ENCODE measurements around the gene PNPLA2. TPM values are rescaled to one million over a fixed set of nuclear protein-coding genes. Genes with fewer than 3 reads are reported as not detected.

PNPLA2 gene
- polyA plus RNA-seq, 3 donors, result 26.8 to 321 (median 35.0) TPM

GRCh38 chr11:829847-830294 lies 11.2 kb downstream of the PNPLA2 start:
- intact Hi-C loops (cut with micrococcal nuclease), result no loop called here
- Mint-ChIP-seq H3K4me3 (peak overlapping the region; percentile 78 to 92), H3K4me1 (peaks cover 70% of the 10 kb centered on the region), H3K36me3 (peaks cover 12 to 17% of the 10 kb centered on the region in 2 donors), H3K9me3 (peaks cover 0 to 18% (median 1%) of the 10 kb centered on the region in 7 donors), H3K27ac (no peak overlapping the region), H3K27me3 (ENCODE audit: low read depth in 3 of 3) (peaks cover 47 to 74% (median 52%) of the 10 kb centered on the region in 3 donors)
- H3K27ac ChIP-seq (ENCODE audit: low read depth in 1 of 2, low read length in 2 of 2), result no peak overlapping the region
- no peaks in the 10 kb centered on the region for H3K9me3 ChIP-seq (replicated peaks in 1 of 2; ENCODE audit: control insufficient read depth in 1 of 2, insufficient read depth in 1 of 2, low read length in 2 of 2)
- peaks cover 82 to 94% of the 10 kb centered on the region in 2 donors for H3K4me1 ChIP-seq (ENCODE audit: control insufficient read depth in 1 of 2, insufficient read depth in 2 of 2, low read length in 2 of 2)
- WGBS (ENCODE audit: insufficient coverage), result under 1% methylated on average over 39 of the region's 39 CpGs
- peaks cover 18% of the 10 kb centered on the region for H3K79me2 ChIP-seq (ENCODE audit: insufficient read depth, low read length)
- peak overlapping the region; percentile 29 to 77 (median 43) for H3K4me3 ChIP-seq (replicated peaks in 1 of 3; ENCODE audit: low read depth in 2 of 3, low read length in 3 of 3)
- H4K20me1 ChIP-seq (ENCODE audit: insufficient read depth, low read length), result peaks cover 50% of the 10 kb centered on the region
- H3K4me2 ChIP-seq (replicated peaks; ENCODE audit: extremely low read depth, low read length, poor library complexity, severe bottlenecking), result peak overlapping the region; percentile 89
- TF ChIP-seq CTCF (IDR thresholded peaks at IDR 0.05), result no peak
- H2AFZ ChIP-seq (ENCODE audit: insufficient read depth, low read depth, low read length, poor library complexity, severe bottlenecking), result peak overlapping the region; percentile 54
- peak overlapping the region; percentile 31 for H3K9ac ChIP-seq (ENCODE audit: insufficient read depth, low read length, poor library complexity, severe bottlenecking)
- DNase-seq, result no peak
- peaks cover 10 to 61% of the 10 kb centered on the region in 2 donors for H3K27me3 ChIP-seq (ENCODE audit: control insufficient read depth in 2 of 2, insufficient read depth in 2 of 2, low read length in 2 of 2)
- H3K36me3 ChIP-seq (replicated peaks in 1 of 2; ENCODE audit: control insufficient read depth in 1 of 2, insufficient read depth in 2 of 2, low read length in 2 of 2), result peaks cover 6 to 10% of the 10 kb centered on the region in 2 donors

DNA sequence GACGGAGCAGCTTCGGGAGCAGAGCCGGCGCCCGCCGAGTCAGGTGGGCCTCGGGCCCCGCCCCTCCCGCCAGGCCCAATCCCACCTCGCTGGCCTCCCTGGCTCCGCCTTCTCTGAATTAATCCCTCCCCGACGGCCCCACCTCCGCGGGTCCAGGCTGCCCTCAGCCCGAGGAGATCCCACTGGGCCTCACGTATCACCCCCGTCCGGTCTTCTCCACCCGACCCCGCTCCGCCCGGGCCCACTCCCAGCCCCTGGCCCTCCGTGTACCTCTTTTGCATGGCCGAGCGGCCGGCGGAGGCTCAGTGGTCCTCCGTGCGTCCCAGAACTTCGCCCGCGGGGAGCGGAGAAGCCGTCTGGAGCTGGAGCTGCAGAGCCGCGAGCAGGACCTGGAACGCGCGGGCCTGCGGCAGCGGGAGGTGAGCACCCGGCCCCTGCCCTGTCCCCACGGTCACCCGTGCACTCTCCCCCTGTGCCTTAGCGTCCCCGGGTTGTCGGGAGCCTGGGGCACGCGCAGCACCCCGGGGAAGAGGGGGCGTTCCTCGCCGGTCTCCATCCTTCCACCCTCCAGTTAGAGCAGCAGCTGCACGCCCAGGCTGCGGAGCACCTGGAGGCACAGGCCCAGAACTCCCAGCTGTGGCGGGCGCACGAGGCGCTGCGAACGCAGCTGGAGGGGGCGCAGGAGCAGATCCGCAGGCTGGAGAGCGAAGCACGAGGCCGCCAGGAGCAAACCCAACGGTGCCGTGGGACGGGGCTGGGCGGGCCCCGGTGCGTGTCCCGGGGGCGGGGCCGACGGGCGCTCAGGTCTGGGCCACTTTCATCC lies 11.8 kb downstream of the PNPLA2 start:
- Histone ChIP-seq H4K20me1 (ENCODE audit: insufficient read depth, low read length) (peaks cover 50% of the 10 kb centered on the region), H3K4me1 (ENCODE audit: control insufficient read depth in 1 of 2, insufficient read depth in 2 of 2, low read length in 2 of 2) (peaks cover 84 to 95% of the 10 kb centered on the region in 2 donors), H2AFZ (ENCODE audit: insufficient read depth, low read depth, low read length, poor library complexity, severe bottlenecking) (peak overlapping the region; percentile 54), H3K4me3 (replicated peaks in 1 of 3; ENCODE audit: low read depth in 2 of 3, low read length in 3 of 3) (peak overlapping the region in 1 of 3 experiments; percentile 77), H3K4me2 (replicated peaks; ENCODE audit: extremely low read depth, low read length, poor library complexity, severe bottlenecking) (peak overlapping the region; percentile 89), H3K79me2 (ENCODE audit: insufficient read depth, low read length) (peaks cover 21% of the 10 kb centered on the region), H3K9ac (ENCODE audit: insufficient read depth, low read length, poor library complexity, severe bottlenecking) (peak overlapping the region; percentile 31), H3K36me3 (replicated peaks in 1 of 2; ENCODE audit: control insufficient read depth in 1 of 2, insufficient read depth in 2 of 2, low read length in 2 of 2) (peaks cover under 1 to 4% of the 10 kb centered on the region in 2 donors), H3K27me3 (ENCODE audit: control insufficient read depth in 2 of 2, insufficient read depth in 2 of 2, low read length in 2 of 2) (peaks cover 10 to 65% of the 10 kb centered on the region in 2 donors), H3K9me3 (replicated peaks in 1 of 2; ENCODE audit: control insufficient read depth in 1 of 2, insufficient read depth in 1 of 2, low read length in 2 of 2) (no peaks in the 10 kb centered on the region), H3K27ac (ENCODE audit: low read depth in 1 of 2, low read length in 2 of 2) (no peak overlapping the region)
- intact Hi-C loops (cut with micrococcal nuclease), result no loop called here
- Mint-ChIP-seq H3K4me1 (peaks cover 71% of the 10 kb centered on the region), H3K36me3 (peaks cover 6 to 10% of the 10 kb centered on the region in 2 donors), H3K4me3 (peak overlapping the region; percentile 78 to 92), H3K27ac (peak overlapping the region in 1 of 7 donors; percentile 24), H3K9me3 (peaks cover 0 to 21% (median 1%) of the 10 kb centered on the region in 7 donors), H3K27me3 (ENCODE audit: low read depth in 3 of 3) (peaks cover 47 to 80% (median 51%) of the 10 kb centered on the region in 3 donors)
- no peak for TF ChIP-seq CTCF (IDR thresholded peaks at IDR 0.05)
- WGBS (ENCODE audit: insufficient coverage), result 1% methylated on average over 67 of the region's 78 CpGs
- peak in 1 of 3 donors; percentile 38 for DNase-seq
